Liver (tissue), 9 donors: ENCODE results near the gene APP. TPM values are rescaled to one million over a fixed set of nuclear protein-coding genes. Genes with fewer than 3 reads are reported as not detected.

Source experiments
- DNase-seq: peaks from one replicate; pipeline ENCODE4 v3.0.0-alpha.2; 2017; ENCODE audit warnings: low spot score
- H3K27ac ChIP-seq, 2 donors: one replicate each; pipeline ENCODE4 v1.7.0; 2013; ENCODE audit warnings: inconsistent platforms in 2 of 2, low read length in 2 of 2, control low read depth in 1 of 2, low read depth in 1 of 2, mild to moderate bottlenecking in 1 of 2
- H3K27me3 ChIP-seq, 4 donors: one replicate each; pipeline versions ENCODE4 v1.6.1 to v1.7.0; 2013; ENCODE audit warnings: low read length in 3 of 4, inconsistent platforms in 1 of 4, mild to moderate bottlenecking in 1 of 4, moderate library complexity in 1 of 4; ENCODE audit not compliant: control insufficient read depth in 4 of 4, insufficient read depth in 4 of 4
- H3K36me3 ChIP-seq, 4 donors: one replicate each; pipeline versions ENCODE4 v1.6.1 to v1.7.0; 2013; ENCODE audit warnings: low read length in 3 of 4, mild to moderate bottlenecking in 3 of 4, low read depth in 1 of 4, moderate library complexity in 1 of 4; ENCODE audit not compliant: control insufficient read depth in 4 of 4, insufficient read depth in 3 of 4
- H3K4me1 ChIP-seq, 4 donors: one replicate each; pipeline versions ENCODE4 v1.6.1 to v1.7.0; 2013; ENCODE audit warnings: low read length in 3 of 4, mild to moderate bottlenecking in 3 of 4, moderate library complexity in 1 of 4; ENCODE audit not compliant: control insufficient read depth in 4 of 4, insufficient read depth in 4 of 4
- H3K4me3 ChIP-seq, 3 donors: one replicate each; pipeline versions ENCODE4 v1.6.1 to v1.7.0; 2013; ENCODE audit warnings: low read length in 3 of 3, control low read depth in 1 of 3, low read depth in 1 of 3, mild to moderate bottlenecking in 1 of 3
- H3K9ac ChIP-seq, 2 donors: one replicate each; pipeline ENCODE4 v1.7.0; 2013; ENCODE audit warnings: low read length in 2 of 2, mild to moderate bottlenecking in 2 of 2, moderate library complexity in 2 of 2, control low read depth in 1 of 2, low read depth in 1 of 2
- H3K9me3 ChIP-seq, 4 donors: one replicate each; pipeline versions ENCODE4 v1.6.1 to v1.7.0; 2013; ENCODE audit warnings: low read length in 3 of 4; ENCODE audit not compliant: control insufficient read depth in 4 of 4
- FOXA2 ChIP-seq: IDR thresholded peaks from 2 replicates; pipeline ENCODE4 v1.6.1; 2016; ENCODE audit warnings: antibody characterized with exemption
- GABPA ChIP-seq, 2 donors: IDR thresholded peaks in 1 of 2; conservative IDR thresholded peaks in 1 of 2; 2 replicates each; pipeline ENCODE4 v1.6.1; 2016; ENCODE audit warnings: antibody characterized with exemption in 2 of 2, mild to moderate bottlenecking in 1 of 2, moderate library complexity in 1 of 2
- HNF4A ChIP-seq, 2 donors: conservative IDR thresholded peaks; 2 replicates each; pipeline ENCODE4 v1.6.1; 2016; ENCODE audit warnings: antibody characterized with exemption in 2 of 2, mild to moderate bottlenecking in 2 of 2
- HNF4G ChIP-seq: IDR thresholded peaks from 2 replicates; pipeline ENCODE4 v1.6.1; 2016; ENCODE audit warnings: antibody characterized with exemption
- RAD21 ChIP-seq, 2 donors: IDR thresholded peaks; 2 replicates each; pipeline ENCODE4 v1.6.1; 2016; ENCODE audit warnings: antibody characterized with exemption in 2 of 2, mild to moderate bottlenecking in 2 of 2
- RXRA ChIP-seq, 2 donors: IDR thresholded peaks; 2 replicates each; pipeline ENCODE4 v1.6.1; 2017 to 2018; ENCODE audit warnings: antibody characterized with exemption in 2 of 2, mild to moderate bottlenecking in 1 of 2
- SP1 ChIP-seq: IDR thresholded peaks from 2 replicates; pipeline ENCODE4 v1.6.1; 2018; ENCODE audit warnings: antibody characterized with exemption, mild to moderate bottlenecking
- TAF1 ChIP-seq: conservative IDR thresholded peaks from 2 replicates; pipeline ENCODE4 v1.6.1; 2016; ENCODE audit warnings: antibody characterized with exemption, mild to moderate bottlenecking
- YY1 ChIP-seq: IDR thresholded peaks from 2 replicates; pipeline ENCODE4 v1.6.1; 2016; ENCODE audit warnings: antibody characterized with exemption, mild to moderate bottlenecking
- WGBS: extraction: QIAGEN DNeasy Blood & Tissue Kit; methylation state at CpG from one replicate; pipeline ENCODE4 v1.1.7; 2013; 5-methylcytosine and 5-hydroxymethylcytosine counted together
- polyA plus RNA-seq, 2 donors: library from polyadenylated mRNA; stranded (reverse) in 1 of 2; unstranded in 1 of 2; fragments of 200-250 nt in 1 of 2; fragments of >200 nt in 1 of 2; fragmentation: Nextera tagmentation in 1 of 2; extraction: Ambion mirVana in 1 of 2; gene quantifications; one replicate each; pipeline versions ENCODE4 v1.2.1 to v1.2.3, GENCODE V29; 2013 to 2015
- total RNA-seq, 2 donors: library from RNA; depleted of rRNA; stranded (reverse); fragments of >200 nt; gene quantifications; one replicate each; pipeline ENCODE4 v1.2.3, GENCODE V29; 2014
- TF ChIP-seq, protein P1 (sequence below): IDR thresholded peaks from 2 replicates; pipeline ENCODE4 v1.6.1; 2016; ENCODE audit warnings: antibody characterized with exemption, mild to moderate bottlenecking
- TF ChIP-seq, protein P2 (sequence below): IDR thresholded peaks from 2 replicates; pipeline ENCODE4 v1.6.1; 2016; ENCODE audit warnings: antibody characterized with exemption
- TF ChIP-seq, protein P3 (sequence below): fragments of 150-350 bp; IDR thresholded peaks from 2 replicates; pipeline ENCODE4 v1.5.1; 2017; ENCODE audit warnings: improper control_type of control experiment, low read depth, low read length; ENCODE audit not compliant: missing input control
- TF ChIP-seq, protein P4 (sequence below): IDR thresholded peaks from 2 replicates; pipeline ENCODE4 v1.6.1; 2016; ENCODE audit warnings: antibody characterized with exemption
- donor health status: healthy.
- donor health status: healthy.
- donor health status: healthy.
- donor health status: healthy.
- donor health status: healthy.

Gene APP
- total and polyA plus RNA-seq, 4 donors = 24.9 to 201 (median 111) TPM

DNA sequence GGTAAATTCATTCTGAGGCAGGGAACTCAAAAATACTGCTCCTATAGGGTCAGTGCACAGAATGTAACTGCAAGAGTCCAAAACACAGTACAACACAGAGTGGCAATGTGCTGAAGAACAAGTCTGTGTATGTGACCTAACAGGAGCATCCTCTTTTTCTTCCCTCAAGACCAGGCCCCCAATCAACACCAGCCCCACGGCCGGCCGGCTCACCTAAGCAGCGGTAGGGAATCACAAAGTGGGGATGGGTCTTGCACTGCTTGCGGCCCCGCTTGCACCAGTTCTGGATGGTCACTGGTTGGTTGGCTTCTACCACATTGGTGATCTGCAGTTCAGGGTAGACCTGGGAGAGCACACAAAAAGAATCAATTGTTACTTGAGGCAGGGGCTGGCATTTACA is 80.8 kb downstream of the APP start:
- Histone ChIP-seq H3K36me3 (peaks cover 0 to 14% (median 2%) of the 10 kb centered on the region in 4 donors), H3K4me3 (no peak overlapping the region), H3K9me3 (no peaks in the 10 kb centered on the region), H3K4me1 (peaks cover 0 to 5% (median under 1%) of the 10 kb centered on the region in 4 donors), H3K27ac (no peak overlapping the region), H3K9ac (no peak overlapping the region), H3K27me3 (no peaks in the 10 kb centered on the region)
- WGBS = 97% methylated on average over 6 of the region's 6 CpGs
- DNase-seq = no peak
- TF ChIP-seq YY1 (no peak), GABPA (IDR thresholded peaks at IDR 0.05 in 1 of 2, conservative IDR thresholded peaks at IDR 0.05 in 1 of 2) (no peak), FOXA2 (no peak), RXRA (IDR thresholded peaks at IDR 0.05) (no peak), RAD21 (IDR thresholded peaks at IDR 0.05) (no peak), HNF4G (no peak), TAF1 (no peak), SP1 (no peak)
- TF ChIP-seq, protein P1, sequence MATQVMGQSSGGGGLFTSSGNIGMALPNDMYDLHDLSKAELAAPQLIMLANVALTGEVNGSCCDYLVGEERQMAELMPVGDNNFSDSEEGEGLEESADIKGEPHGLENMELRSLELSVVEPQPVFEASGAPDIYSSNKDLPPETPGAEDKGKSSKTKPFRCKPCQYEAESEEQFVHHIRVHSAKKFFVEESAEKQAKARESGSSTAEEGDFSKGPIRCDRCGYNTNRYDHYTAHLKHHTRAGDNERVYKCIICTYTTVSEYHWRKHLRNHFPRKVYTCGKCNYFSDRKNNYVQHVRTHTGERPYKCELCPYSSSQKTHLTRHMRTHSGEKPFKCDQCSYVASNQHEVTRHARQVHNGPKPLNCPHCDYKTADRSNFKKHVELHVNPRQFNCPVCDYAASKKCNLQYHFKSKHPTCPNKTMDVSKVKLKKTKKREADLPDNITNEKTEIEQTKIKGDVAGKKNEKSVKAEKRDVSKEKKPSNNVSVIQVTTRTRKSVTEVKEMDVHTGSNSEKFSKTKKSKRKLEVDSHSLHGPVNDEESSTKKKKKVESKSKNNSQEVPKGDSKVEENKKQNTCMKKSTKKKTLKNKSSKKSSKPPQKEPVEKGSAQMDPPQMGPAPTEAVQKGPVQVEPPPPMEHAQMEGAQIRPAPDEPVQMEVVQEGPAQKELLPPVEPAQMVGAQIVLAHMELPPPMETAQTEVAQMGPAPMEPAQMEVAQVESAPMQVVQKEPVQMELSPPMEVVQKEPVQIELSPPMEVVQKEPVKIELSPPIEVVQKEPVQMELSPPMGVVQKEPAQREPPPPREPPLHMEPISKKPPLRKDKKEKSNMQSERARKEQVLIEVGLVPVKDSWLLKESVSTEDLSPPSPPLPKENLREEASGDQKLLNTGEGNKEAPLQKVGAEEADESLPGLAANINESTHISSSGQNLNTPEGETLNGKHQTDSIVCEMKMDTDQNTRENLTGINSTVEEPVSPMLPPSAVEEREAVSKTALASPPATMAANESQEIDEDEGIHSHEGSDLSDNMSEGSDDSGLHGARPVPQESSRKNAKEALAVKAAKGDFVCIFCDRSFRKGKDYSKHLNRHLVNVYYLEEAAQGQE = no peak
- TF ChIP-seq, protein P2, sequence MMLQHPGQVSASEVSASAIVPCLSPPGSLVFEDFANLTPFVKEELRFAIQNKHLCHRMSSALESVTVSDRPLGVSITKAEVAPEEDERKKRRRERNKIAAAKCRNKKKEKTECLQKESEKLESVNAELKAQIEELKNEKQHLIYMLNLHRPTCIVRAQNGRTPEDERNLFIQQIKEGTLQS = no peak
- TF ChIP-seq, protein P3, sequence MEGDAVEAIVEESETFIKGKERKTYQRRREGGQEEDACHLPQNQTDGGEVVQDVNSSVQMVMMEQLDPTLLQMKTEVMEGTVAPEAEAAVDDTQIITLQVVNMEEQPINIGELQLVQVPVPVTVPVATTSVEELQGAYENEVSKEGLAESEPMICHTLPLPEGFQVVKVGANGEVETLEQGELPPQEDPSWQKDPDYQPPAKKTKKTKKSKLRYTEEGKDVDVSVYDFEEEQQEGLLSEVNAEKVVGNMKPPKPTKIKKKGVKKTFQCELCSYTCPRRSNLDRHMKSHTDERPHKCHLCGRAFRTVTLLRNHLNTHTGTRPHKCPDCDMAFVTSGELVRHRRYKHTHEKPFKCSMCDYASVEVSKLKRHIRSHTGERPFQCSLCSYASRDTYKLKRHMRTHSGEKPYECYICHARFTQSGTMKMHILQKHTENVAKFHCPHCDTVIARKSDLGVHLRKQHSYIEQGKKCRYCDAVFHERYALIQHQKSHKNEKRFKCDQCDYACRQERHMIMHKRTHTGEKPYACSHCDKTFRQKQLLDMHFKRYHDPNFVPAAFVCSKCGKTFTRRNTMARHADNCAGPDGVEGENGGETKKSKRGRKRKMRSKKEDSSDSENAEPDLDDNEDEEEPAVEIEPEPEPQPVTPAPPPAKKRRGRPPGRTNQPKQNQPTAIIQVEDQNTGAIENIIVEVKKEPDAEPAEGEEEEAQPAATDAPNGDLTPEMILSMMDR = no peak

DNA sequence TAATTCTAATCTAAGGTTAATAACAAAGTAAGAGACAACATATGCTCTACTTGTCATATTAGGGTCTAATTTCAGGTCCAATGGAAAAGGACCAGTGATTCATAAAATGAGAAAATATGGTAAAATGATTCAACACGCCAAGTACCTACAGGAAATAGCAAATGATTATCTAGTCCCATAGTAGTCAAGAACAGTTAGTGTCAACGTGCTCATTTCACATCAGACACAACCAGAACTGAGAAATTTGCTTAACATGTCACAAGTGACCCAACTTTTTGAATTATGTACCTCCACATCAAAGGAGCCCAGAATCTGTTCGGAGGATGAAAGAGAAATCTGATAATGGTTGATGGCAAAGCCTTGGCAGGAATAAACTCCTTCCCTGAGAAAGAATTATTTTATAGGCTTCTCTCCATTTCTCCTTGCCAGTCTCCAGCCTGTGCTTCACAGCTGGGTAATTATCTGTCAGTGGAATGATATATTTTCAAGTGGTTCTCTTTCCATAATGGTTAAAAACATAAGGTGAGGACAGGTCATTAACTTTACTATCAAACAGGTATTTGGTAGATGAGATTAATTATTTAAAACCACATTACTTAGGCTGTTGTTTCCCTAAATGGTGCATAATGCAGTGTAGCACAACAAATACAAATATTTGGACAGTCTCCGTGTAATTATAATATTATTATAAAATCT is 83.2 kb downstream of the APP start:
- no peak for DNase-seq

More for the DNA sequence above, 83.2 kb downstream of the APP start:
- WGBS = 83% methylated on average over 4 of the region's 4 CpGs
- Histone ChIP-seq H3K4me3 (no peak overlapping the region), H3K27me3 (no peaks in the 10 kb centered on the region), H3K9ac (no peak overlapping the region), H3K27ac (no peak overlapping the region), H3K9me3 (no peaks in the 10 kb centered on the region), H3K36me3 (peaks cover 0 to 14% (median 2%) of the 10 kb centered on the region in 4 donors), H3K4me1 (peaks cover 0 to 5% (median under 1%) of the 10 kb centered on the region in 4 donors)
- TF ChIP-seq, protein P1 = no peak
- TF ChIP-seq RAD21 (IDR thresholded peaks at IDR 0.05) (no peak), HNF4G (no peak), HNF4A (conservative IDR thresholded peaks at IDR 0.05) (no peak), TAF1 (no peak), SP1 (no peak)
- TF ChIP-seq, protein P3 = no peak
- TF ChIP-seq, protein P4, sequence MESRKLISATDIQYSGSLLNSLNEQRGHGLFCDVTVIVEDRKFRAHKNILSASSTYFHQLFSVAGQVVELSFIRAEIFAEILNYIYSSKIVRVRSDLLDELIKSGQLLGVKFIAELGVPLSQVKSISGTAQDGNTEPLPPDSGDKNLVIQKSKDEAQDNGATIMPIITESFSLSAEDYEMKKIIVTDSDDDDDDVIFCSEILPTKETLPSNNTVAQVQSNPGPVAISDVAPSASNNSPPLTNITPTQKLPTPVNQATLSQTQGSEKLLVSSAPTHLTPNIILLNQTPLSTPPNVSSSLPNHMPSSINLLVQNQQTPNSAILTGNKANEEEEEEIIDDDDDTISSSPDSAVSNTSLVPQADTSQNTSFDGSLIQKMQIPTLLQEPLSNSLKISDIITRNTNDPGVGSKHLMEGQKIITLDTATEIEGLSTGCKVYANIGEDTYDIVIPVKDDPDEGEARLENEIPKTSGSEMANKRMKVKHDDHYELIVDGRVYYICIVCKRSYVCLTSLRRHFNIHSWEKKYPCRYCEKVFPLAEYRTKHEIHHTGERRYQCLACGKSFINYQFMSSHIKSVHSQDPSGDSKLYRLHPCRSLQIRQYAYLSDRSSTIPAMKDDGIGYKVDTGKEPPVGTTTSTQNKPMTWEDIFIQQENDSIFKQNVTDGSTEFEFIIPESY = no peak
